Measurements from ENCODE around the gene GPATCH2L.

Gene GPATCH2L

DNA sequence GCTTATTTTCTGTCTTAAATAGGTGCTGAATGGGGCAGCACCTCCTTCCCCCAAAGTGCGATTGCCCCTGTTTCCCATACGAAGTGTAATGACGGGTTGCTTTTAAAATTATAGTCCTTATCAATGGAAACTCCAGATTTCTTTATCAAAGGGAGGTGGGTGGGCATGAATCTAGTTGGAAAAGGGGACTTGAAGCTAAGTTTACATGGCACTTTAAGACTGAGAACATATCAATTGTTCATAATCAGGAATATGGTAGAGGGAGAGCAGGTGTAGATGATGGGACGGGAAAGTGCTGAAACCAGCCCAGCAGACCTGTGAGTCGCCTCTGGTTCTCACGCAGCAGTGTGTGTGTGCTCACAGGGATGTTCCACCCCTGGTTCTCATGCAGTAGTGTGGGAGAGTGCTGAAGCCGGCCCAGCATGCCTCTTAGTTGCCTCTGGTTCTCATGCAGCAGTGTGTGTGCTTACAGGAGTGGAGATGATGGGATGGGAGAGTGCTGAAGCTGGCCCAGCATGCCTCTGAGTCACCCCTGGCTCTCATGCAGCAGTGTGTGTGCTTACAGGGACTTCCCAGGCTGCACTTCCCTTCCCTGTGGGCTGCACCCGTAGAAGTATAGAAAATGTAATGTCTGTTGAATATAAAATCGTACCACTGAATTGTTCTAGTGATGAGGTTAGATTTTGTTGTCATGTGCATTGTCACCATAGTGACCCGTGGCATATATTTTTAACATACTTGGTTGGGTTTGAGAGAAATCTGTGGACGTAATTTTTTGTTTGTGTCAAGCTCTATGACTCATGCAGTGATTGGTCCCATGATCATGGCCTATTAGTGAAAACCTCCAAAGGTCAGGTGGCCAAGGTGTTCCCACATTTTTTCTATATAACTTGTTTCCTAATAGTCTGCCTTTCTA is 51.6 kb downstream of the GPATCH2L start:
- DNase-seq = no peak

DNA sequence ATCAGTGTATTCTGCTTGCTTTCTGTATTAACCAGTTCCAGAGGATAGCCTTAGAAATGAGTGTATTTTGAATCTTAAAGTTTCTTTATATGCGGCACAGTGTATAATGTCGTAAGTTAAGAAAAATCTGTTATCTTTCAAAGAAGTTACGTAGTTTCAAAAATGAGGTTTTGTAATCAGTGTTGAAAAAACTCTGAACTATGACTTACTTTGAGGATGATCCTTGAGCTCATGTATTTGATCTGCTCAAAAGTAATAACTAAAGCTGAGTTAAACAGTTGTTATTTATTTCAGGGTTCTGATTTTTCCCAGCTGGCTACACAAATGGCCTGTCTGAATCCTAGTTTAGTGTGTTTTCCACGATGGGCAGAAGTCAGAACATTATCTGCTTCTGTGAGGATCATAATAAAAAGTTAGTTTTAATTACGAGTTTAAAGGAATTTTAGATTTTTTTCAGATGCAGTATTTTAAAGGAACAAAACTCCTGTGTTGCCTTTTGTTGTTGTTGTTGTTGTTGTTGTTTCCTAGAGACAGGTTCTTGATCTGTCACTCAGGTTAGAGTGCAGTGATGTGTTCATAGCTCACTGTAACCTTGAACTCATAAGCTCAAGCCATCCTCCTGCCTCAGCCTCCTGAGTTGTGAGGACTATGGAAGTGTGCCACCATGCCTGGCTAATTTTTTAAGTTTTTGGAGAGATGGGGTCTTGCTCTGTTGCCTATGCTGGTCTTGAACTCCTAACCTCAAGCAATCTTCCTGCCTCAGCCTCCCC is 52.9 kb downstream of the GPATCH2L start:
- DNase-seq = no peak

DNA sequence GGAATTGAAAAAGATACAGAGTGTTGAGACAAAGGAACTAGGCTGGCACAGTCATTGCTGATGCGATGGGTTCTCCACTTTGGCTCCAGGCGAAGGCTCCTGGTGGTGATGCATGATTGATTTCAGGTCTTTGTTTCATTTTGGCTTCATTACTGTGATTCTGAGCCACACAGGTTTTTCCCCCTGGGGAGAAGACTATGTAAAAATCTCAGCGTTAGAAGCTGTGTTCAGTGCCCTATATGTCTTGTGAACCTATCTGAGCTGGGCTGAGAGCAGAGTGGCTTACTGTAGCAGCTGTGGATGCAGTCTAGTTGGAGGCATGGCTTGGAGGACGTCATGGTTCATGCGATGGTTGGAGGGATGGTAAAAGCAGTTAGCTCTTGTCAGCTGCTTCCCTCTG is 54.0 kb downstream of the GPATCH2L start:
- DNase-seq = no peak

DNA sequence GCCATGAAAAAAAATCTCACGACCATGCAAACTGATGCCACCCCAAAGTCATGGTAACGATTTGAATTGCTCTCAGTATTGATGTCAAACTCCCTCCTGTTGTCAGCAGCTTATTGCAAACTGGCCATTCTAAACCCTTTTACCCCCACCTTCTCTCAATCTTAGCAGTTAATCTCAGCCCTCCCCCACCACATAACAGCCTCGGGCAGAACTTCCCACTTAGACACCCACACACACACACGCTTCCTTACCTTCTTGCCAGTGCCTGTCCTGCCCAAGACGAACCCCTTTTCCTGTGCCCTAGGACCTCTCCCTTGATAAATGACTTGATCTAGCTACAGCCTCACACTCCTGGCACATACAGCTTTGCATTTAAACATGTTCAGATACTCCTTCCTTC is 56.6 kb downstream of the GPATCH2L start:
- no peak for DNase-seq

DNA sequence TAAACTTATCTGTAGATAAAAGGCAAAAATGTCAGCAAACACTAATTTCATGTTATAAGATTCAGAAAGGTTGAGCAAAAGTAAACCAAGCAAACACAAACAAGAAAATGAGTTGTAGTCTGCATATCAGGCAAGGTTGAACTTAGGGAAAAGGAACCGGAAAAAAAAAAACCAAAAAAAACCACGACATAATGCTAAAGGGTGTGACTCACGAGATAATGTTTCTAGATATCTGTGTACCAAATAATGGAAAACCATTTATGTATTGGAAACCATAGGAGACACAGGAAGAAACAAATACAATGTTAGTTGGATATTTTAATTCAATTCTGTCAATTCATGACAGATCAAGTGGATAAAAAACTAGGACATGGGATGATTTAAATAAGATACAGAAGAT is 60.5 kb downstream of the GPATCH2L start:
- DNase-seq = no peak

DNA sequence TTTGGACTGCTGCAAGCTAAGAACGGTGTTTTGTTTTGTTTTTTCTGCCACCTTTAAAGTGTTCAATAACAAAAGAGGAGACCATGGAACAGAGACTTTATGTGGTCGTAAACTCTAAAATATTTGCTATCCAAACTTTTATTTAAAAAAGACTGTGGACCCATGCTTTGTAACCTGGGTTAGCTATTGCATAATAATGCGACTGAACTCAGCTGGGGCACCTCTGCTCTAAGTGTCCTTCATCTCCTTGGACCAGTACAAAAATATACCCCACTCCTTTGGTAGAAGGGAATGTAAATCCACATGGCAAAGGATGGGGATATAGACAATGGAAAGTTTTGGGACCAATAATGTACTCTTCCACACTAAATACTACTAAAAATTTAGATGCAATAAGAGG is 65.5 kb downstream of the GPATCH2L start:
- no peak for DNase-seq

DNA sequence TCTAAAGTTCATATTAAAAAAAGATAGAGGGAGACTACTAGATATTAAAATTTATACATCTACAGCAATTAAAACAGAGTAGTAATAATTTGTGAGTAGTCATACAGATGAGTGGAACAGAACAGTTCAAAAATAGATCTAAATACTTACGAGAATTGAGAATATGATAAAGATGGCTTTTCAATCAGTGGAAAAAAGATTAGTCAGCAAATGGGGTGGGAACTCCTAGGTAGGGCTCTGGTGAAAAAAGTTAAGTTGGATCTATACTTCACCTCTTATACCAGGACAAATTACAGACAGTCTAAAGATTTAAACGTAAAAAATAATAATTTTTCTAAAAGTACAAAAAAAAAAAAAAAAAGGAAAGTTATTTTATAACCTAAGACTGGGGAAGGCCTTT is 66.9 kb downstream of the GPATCH2L start:
- no peak for DNase-seq

DNA sequence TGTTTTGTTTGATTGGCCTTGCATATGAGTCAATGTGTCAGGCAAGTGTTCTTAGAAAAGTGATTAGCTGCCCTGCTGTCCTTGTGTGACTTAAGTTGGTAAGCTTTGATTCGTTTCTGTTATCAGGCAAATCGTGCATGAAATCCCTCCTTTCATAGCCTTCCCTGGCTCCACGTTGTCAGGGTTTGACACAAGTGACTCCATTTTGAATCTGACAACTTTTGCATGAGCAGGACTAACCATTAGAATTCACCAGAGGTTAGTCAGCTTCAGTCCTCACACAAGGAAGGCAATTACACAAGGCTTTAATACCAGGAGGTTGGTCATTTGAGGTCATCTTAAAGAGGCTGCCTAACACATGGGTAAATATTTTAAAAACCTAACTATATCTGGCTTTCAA is 68.2 kb downstream of the GPATCH2L start:
- no peak for DNase-seq

DNA sequence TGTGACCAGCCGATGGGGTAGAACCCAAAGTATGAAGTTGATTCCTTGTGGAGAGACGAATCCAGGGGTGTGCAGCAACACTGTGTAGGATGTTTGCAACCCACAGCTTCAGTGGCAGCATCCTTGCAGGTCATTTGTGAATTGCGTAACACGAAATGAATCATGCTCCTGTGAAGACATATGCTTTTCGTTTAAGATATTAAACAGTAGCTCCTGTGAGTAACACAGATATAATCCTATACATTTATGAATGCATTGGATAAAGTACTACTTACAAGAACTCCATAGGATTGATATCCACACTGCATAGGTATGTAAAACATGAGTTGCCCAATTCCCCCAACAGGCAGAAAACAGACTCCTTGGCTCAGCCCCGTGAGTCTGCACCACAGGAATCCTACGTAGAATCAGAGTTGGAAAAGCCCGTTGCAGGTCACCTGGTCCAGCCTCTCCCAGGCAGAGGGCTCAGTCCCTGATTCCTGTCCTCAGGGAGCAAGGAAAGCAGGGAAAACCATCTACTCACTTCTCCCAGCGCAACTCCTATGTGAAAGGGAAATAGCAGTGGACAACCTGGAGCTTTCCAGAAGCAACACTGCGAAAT is 75.8 kb downstream of the GPATCH2L start:
- DNase-seq = no peak

DNA sequence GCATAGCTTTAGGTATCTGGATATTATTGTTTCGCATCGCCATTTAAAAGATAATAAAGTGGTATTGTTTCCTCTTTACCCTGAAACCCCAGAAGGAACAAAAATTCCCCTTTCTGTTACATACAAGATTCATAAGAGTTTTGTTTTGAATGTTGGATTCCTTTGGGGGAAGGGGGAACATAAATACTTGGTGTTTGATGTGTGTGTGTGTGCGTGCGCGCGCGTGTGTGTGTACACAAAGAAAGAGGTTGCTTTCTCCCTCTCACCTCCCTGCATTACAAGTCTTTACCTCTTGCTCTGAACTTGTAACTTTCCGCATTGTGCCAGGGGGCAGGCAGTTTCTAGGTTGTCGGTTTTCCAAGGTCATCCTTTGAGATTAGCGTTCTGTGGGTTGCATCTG is 76.4 kb downstream of the GPATCH2L start:
- DNase-seq = no peak

DNA sequence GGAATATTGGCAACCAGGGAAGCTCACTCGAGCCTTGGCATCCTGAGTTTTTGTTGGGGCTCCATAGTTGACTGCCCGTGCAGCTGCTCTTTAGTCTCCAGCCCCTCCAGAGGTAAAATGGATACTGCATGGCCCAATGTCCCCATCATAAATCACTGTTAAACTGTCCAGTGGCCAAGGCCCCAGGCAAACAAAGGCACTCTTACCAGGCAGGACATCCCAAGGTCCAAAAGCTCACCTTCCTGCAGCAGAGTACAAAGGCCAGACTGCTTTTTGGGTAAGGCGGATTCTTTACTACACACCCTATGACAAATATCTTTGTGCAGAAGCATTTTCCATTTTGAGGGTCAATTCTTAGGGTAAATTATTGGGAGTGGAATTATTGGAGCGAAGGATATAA is 81.1 kb downstream of the GPATCH2L start:
- DNase-seq = no peak

DNA sequence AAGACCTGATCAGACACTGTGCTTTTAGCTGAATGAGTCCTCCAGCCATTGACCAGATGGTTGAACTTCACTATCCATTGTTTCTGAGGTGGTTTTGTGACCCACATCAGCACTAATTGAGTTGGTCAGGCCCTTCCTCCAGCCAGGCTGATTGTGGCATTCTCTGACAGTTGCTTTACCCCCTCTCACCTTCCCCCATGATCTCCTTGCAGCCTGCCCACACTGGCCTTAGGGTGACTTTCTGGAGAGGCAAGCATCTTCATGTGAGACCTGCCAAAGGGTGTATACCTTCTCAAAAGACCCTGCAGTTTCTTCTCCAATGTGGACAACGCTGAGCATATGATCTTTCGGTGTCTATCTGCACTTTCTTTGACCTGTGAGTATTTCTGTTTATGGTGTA is 83.9 kb downstream of the GPATCH2L start:
- no peak for DNase-seq

DNA sequence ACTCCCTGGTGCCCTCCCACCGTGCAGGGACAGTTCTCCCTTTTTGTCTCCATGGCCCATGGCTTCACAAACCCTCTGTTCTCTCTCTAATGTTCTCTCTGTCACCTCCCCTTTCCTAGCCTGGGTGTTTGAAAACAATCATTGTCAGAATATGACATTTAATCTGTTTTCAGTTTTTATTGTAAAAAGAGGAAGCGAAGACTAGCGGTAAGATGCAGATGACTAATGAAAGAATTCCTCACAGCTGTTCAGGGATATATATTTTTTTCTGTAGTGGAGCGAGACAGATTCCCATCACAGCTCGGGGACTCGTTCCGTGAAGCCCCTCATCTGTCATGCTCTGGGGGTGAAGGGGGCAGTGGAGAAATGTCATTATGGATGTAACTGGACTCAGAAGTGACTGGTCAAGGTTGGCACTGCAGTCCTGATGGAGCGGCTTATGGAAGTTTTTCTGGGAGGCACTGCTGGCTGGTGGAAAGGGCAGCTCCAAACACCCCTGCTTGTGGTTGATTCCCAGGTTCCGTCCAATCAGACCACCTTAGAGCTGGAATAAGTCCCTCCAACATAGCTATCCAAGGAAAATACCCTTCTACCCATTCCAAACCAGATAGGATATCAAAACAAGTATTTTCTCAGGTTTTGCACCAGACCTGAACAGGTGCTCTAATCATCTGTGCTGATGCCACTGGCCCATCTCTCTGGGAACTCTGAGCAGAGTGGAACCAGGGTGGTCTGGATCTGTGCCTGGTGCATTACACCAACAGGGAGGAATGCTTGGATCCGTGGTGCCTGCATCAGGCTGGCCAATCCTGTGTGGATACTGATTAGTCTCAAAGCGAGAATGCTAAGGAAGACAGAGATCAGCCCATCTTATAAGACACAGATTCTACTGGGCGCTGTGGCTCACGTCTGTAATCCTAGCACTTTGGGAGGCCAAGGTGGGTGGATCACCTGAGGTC is 84.7 kb downstream of the GPATCH2L start:
- DNase-seq = no peak

DNA sequence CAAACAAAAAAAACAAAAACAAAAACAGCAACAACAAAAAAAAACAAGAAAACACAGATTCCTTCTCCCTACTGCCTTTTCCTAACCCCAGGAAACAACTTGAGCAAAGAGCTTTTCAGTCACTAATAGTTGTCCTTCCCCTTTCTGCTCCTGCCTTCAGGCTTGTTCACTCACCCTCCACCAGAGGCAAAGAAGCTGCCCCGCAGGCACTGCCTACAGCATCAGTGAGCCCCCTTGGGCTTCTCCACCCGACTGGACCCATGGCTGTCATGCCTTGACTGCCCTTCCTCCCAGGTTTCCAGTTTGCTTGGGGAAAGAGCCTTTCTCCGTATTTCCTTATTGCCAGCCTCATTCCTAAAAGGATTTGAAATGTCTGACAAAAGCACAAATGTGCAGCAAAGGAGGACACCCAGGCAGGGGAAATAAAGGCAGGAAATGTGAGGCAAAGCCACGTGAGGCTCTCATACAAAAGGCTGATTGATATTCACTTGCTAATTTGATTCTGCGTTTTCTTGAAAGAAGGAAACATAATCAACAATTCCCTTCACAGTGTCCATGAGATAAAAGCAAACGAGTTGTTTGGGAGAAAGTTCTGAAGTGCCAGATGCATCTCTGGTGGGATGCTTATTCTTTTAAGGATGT is 85.7 kb downstream of the GPATCH2L start:
- no peak for DNase-seq

DNA sequence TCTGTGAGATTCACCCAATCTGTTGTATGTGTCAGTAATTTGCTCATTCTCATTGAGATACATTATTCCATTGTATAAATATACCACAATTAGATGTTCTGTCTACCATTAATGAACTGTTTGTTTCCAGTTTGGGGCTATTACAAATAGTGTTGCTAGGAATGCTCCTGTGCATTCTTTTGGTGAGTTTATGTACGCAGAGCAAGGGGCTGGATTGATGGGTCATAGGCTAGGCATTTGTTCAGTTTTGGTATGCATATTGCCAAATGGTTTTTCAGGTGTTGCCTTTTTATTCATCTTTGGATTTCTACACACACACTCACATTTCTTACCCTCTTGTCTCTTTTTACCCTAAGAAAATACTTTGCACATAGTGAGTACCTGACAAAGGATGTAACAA is 93.4 kb downstream of the GPATCH2L start:
- no peak for DNase-seq

DNA sequence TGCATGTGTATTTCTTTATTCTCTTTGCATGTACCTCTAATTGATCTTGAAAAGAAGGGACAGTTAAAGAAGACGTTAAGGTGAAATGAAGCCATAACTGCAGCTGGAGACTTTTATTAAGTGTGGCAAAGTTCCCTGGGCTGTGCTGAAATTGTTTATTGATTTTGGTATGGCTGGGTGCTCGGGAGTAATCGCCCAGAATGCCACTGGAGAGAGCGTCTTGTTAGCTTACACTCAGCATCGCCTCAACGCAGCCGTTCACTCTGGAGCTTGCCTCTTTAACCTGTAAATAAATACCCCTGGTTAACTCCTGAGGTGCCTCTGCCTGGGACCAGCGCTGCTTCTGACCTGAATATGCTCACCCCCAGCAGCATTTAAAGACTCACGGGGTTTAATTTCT is 98.6 kb downstream of the GPATCH2L start:
- no peak for DNase-seq

DNA sequence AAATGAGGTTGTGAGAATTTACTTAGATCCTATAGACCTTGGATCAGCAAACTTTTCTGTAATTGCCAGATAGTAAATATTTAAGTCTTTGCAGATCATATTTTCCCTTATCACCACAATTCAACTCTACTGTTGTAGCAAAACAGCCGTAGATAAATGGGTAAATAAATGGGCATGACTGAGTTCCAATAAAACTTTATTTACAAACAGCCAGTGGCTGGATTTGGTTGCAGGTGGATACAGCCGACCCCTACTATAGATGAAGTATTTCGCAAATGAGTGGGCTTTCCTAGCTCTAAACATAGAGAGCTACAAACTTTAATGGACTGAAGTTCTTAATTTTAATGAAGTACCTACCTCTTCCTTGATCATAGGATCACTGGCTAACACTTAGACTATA is 100.7 kb downstream of the GPATCH2L start:
- no peak for DNase-seq

DNA sequence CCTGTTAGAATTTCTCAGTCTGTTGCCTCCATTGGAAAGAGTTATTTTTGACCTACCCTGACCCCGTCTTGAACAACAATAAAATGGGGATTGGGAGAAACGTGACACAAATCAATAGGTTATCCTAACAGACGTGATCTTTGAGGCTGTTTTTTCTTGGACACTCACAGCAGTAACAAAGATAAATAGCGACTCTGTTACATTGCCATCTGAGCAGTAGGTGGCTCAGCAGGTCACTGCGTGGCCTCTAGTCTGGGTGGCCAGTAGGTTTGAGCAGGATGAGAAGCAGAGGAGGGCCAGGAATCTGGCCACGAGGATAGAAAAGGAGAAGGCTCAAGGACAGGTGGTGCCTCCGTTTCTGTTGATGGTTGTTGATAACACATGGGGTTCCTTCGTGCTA is 101.4 kb downstream of the GPATCH2L start:
- no peak for DNase-seq

DNA sequence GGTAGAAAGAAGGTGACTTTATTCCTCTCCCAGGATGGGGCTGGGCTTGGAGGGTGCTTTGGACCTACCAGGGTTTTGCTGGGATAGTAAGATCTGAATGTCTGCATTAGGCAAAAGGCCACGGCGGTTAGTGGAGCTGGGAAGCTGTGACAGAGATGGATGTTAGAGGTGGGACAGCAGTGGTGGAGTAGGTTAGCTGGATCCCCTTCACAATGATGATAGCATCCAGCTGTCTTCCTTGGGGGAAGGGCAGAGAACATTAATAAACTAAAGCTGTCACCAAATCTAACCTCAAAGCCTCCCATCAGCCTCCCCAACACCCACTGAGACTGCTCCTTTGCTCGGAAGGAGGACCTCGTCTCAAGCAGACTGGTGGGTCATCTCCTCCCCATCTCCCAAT is 104.8 kb downstream of the GPATCH2L start:
- DNase-seq = no peak

DNA sequence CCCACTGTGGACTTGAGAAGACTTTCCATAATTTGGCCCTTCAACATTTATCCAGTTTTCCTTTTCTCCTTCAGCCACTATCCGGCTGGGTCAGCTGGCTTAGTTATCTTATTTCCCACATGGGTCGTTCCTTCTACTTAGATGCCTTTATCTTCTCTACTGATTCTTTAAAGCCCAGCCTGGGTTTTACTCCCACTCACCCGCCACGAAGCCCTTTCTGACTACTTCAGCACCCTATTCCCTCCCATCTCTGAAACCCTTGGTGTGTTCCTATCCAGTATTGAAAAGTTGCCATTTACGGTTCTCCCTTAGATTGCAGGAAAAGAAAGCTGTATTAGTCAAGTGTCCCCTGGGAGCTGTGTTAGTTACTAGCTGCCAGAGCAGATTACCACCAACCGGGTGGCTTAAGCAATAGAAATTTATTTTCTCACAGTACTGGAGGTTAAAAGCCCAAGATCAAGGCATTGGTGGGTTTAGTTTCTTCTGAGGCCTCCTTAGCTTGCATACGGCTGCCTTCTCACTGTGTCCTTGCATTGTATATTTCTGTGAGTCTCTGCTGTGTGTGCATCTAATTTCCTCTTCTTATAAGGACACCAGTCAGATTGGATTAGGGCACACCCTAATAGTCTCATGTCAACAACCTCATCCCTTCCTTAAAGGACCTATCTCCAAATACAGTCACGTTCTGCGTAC is 105.5 kb downstream of the GPATCH2L start:
- DNase-seq = no peak

DNA sequence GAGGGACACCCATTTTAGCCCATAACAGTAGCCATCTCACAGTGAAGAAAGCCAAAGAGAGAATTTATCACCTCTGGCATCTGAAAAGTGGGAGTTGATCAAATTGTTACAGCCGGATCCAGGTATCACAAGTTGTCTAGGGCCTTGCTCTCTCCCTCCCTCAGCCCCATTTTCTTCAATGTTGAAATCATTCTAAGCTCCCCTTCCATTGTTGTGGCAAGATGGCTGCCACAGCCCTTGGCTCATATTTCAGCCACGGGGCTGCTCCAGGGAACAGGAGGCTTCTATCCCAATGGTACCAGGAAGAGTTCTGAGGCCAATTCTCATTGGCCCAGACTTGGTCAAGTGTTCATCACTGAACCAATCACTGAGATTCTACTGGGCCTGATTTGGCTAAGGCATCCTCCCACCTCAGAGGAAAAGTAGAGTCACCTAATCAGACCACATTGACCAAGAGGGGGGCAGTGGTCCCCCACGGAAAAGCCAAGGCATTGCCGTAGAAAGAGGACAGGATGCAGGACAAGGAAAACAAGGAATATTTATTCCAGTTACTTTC is 106.2 kb downstream of the GPATCH2L start:
- DNase-seq = no peak
